ENCODE measurements around the gene DAGLB. TPM values are rescaled to one million over a fixed set of nuclear protein-coding genes. Genes with fewer than 3 reads are reported as not detected.

The DAGLB gene
- total RNA-seq, 2 donors from 2014 or later: 22.7 to 24.5 TPM

- H3K9me3 Mint-ChIP-seq: no peaks in the 10 kb centered on the region
- H3K9ac ChIP-seq (ENCODE audit: extremely low read depth, low read length, poor library complexity, severe bottlenecking): no peak overlapping the region
These were observed 4.3 kb downstream of the DAGLB start for GRCh38 chr7:6443372-6443941.

GRCh38 chr7:6442114-6442513, 5.6 kb downstream of the DAGLB start:
- TF ChIP-seq CTCF (conservative IDR thresholded peaks at IDR 0.05): no peak
- H3K36me3 Mint-ChIP-seq (ENCODE audit: low read depth): peaks cover 56% of the 10 kb centered on the region
- Histone ChIP-seq H3K4me1 (ENCODE audit: control insufficient read depth, insufficient read depth, low read length) (no peaks in the 10 kb centered on the region), H3K27ac (ENCODE audit: low read depth, low read length) (no peak overlapping the region), H3K36me3 (ENCODE audit: control insufficient read depth, insufficient read depth, low read length) (peaks cover 51% of the 10 kb centered on the region), H3K9ac (ENCODE audit: extremely low read depth, low read length, poor library complexity, severe bottlenecking) (no peak overlapping the region), H3K4me3 (ENCODE audit: low read length) (no peak overlapping the region), H3K9me3 (ENCODE audit: control insufficient read depth, low read length) (no peaks in the 10 kb centered on the region), H3K27me3 (ENCODE audit: control insufficient read depth, insufficient read depth, low read length, poor library complexity, severe bottlenecking) (no peaks in the 10 kb centered on the region)
- H3K27ac Mint-ChIP-seq: no peak overlapping the region
- no peak for DNase-seq
- H3K4me1 Mint-ChIP-seq: peaks cover 2% of the 10 kb centered on the region
- 94 to 98% methylated on average over 8 to 9 of the region's 10 CpGs for WGBS, 2 experiments (ENCODE audit: insufficient coverage in 1 of 2, insufficient read length in 1 of 2)
- H3K4me3 Mint-ChIP-seq: no peak overlapping the region
- H3K9me3 Mint-ChIP-seq: no peaks in the 10 kb centered on the region
- H3K27me3 Mint-ChIP-seq (ENCODE audit: insufficient read depth): no peaks in the 10 kb centered on the region

More at GRCh38 chr7:6443372-6443941, 4.3 kb downstream of the DAGLB start:
- Mint-ChIP-seq H3K36me3 (ENCODE audit: low read depth) (peaks cover 56% of the 10 kb centered on the region), H3K27me3 (ENCODE audit: insufficient read depth) (no peaks in the 10 kb centered on the region), H3K27ac (peak overlapping the region; percentile 9), H3K4me1 (peaks cover 2% of the 10 kb centered on the region), H3K4me3 (no peak overlapping the region)
- peaks cover 51% of the 10 kb centered on the region for H3K36me3 ChIP-seq (ENCODE audit: control insufficient read depth, insufficient read depth, low read length)
- DNase-seq: no peak
- 93 to 94% methylated on average over 2 to 5 of the region's 5 CpGs for WGBS, 2 experiments (ENCODE audit: insufficient coverage in 1 of 2, insufficient read length in 1 of 2)
- no peaks in the 10 kb centered on the region for H3K9me3 ChIP-seq (ENCODE audit: control insufficient read depth, low read length)
- H3K27ac ChIP-seq (ENCODE audit: low read depth, low read length): no peak overlapping the region
- no peak overlapping the region for H3K4me3 ChIP-seq (ENCODE audit: low read length)
- no peaks in the 10 kb centered on the region for H3K27me3 ChIP-seq (ENCODE audit: control insufficient read depth, insufficient read depth, low read length, poor library complexity, severe bottlenecking)
- no peaks in the 10 kb centered on the region for H3K4me1 ChIP-seq (ENCODE audit: control insufficient read depth, insufficient read depth, low read length)
- TF ChIP-seq CTCF (conservative IDR thresholded peaks at IDR 0.05): no peak

- H3K4me1 ChIP-seq (ENCODE audit: control insufficient read depth, insufficient read depth, low read length): no peaks in the 10 kb centered on the region
- no peak overlapping the region for H3K4me3 ChIP-seq (ENCODE audit: low read length)
- no peaks in the 10 kb centered on the region for H3K9me3 ChIP-seq (ENCODE audit: control insufficient read depth, low read length)
- H3K4me3 Mint-ChIP-seq: no peak overlapping the region
- DNase-seq: no peak
- H3K36me3 Mint-ChIP-seq (ENCODE audit: low read depth): peaks cover 51% of the 10 kb centered on the region
- no peak overlapping the region for H3K27ac Mint-ChIP-seq
- H3K36me3 ChIP-seq (ENCODE audit: control insufficient read depth, insufficient read depth, low read length): peaks cover 49% of the 10 kb centered on the region
- no peaks in the 10 kb centered on the region for H3K27me3 ChIP-seq (ENCODE audit: control insufficient read depth, insufficient read depth, low read length, poor library complexity, severe bottlenecking)
- H3K27ac ChIP-seq (ENCODE audit: low read depth, low read length): no peak overlapping the region
- no peak overlapping the region for H3K9ac ChIP-seq (ENCODE audit: extremely low read depth, low read length, poor library complexity, severe bottlenecking)
- TF ChIP-seq CTCF (conservative IDR thresholded peaks at IDR 0.05): no peak
- no peaks in the 10 kb centered on the region for H3K4me1 Mint-ChIP-seq
- H3K27me3 Mint-ChIP-seq (ENCODE audit: insufficient read depth): no peaks in the 10 kb centered on the region
- 77 to 95% methylated on average over 4 to 5 of the region's 5 CpGs for WGBS, 2 experiments (ENCODE audit: insufficient coverage in 1 of 2, insufficient read length in 1 of 2)
- no peaks in the 10 kb centered on the region for H3K9me3 Mint-ChIP-seq
These were observed 7.4 kb downstream of the DAGLB start for GRCh38 chr7:6440381-6440780.
